Activated naive CD4-positive, alpha-beta T cell treated with anti-CD3 and anti-CD28 coated beads for 36 hours (primary cell): ENCODE measurements around the gene CDNF. TPM values are rescaled to one million over a fixed set of nuclear protein-coding genes. Genes with fewer than 3 reads are reported as not detected.

Experiments
- CTCF ChIA-PET: fragments of 350-600 bp; sonication (Branson Sonifier 250); formaldehyde crosslinking; loops from one replicate; lab custom pipeline; 2021; ENCODE audit warnings: antibody characterized with exemption; lab: Charles Lee
- DNase-seq: peaks from one replicate; pipeline ENCODE4 v3.0.0-alpha.2; 2020
- H3K27ac Mint-ChIP-seq: one replicate; pipeline ENCODE4 v1.8.0; 2021; ENCODE audit warnings: mild to moderate bottlenecking, mixed read lengths
- H3K27me3 Mint-ChIP-seq: one replicate; pipeline ENCODE4 v1.8.0; 2021; ENCODE audit warnings: low read depth, mixed read lengths
- H3K36me3 Mint-ChIP-seq: one replicate; pipeline ENCODE4 v1.8.0; 2021; ENCODE audit warnings: low read depth, mixed read lengths
- H3K4me1 Mint-ChIP-seq: one replicate; pipeline ENCODE4 v1.8.0; 2021; ENCODE audit warnings: low read depth, mixed read lengths
- H3K4me3 Mint-ChIP-seq: one replicate; pipeline ENCODE4 v1.8.0; 2021; ENCODE audit warnings: mild to moderate bottlenecking, moderate library complexity, mixed read lengths
- H3K9me3 Mint-ChIP-seq: one replicate; pipeline ENCODE4 v1.8.0; 2021; ENCODE audit warnings: mixed read lengths
- intact Hi-C: fragments of 100-400 bp; cut with micrococcal nuclease; formaldehyde crosslinking; loops from one replicate; pipeline ENCODE4 v1.15.1; 2023
- total RNA-seq, 2 experiments: library from RNA; stranded (reverse); gene quantifications; one replicate each; pipeline ENCODE4 v1.2.3, GENCODE V29; 2021

CDNF gene
- total RNA-seq, 2 experiments from 2014 or later, result 1.6 to 1.8 TPM

DNA sequence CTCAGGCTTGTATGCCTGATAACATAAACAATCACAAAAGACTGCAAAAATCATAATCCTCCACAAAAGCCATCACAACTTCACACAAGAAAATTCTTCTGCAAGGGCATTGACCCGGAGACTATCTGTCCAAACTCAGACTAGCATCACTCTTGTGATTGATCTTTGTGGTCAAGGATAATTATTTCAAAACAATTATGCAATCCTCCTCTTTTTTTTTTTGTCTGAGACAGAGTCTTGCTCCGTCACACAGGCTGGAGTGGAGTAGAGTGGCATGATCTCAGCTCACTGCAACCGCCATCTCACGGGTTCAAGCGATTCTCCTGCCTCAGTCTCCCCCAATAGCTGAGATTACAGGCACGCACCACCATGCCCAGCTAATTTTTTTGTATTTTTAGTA, 22.2 kb downstream of the CDNF start:
- intact Hi-C loops, result no loop called here
- Mint-ChIP-seq H3K27me3 (no peaks in the 10 kb centered on the region), H3K27ac (no peak overlapping the region), H3K9me3 (no peaks in the 10 kb centered on the region), H3K36me3 (no peaks in the 10 kb centered on the region), H3K4me3 (no peak overlapping the region), H3K4me1 (peaks cover 22% of the 10 kb centered on the region)
- DNase-seq, result no peak
- CTCF ChIA-PET, result no interaction called here

DNA sequence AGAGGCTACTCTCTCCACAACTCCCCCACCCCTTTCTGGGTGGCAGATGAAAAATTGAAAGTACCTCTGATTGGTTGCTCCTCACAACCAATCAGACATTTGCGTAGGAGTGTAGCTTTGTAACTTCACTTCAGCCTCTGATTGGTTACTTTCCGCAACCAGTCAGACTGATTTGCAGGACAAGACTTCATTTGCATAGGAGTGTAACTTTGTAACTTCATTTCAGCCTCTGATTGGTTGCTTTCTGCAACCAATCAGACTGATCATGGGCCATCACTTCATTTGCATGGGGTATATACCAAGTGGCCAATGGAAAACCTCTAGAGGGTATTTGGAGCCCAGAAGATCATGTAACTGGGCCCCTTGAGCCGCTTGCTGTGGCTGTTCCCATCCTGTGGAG, 25.6 kb downstream of the CDNF start:
- H3K4me1 Mint-ChIP-seq, result peaks cover 24% of the 10 kb centered on the region
- DNase-seq, result no peak
- H3K4me3 Mint-ChIP-seq, result no peak overlapping the region
- intact Hi-C loops, result loop anchor here (5.0 kb wide), 1 partner anchor 210 kb away; no protein-coding TSS in a partner anchor
- no peaks in the 10 kb centered on the region for H3K9me3 Mint-ChIP-seq
- H3K36me3 Mint-ChIP-seq, result no peaks in the 10 kb centered on the region
- CTCF ChIA-PET, result interaction anchor here (3.2 kb wide), 1 partner anchor 11 kb away, joined by 13 read pairs; no protein-coding TSS in a partner anchor
- no peak overlapping the region for H3K27ac Mint-ChIP-seq
- H3K27me3 Mint-ChIP-seq, result no peaks in the 10 kb centered on the region

- H3K36me3 Mint-ChIP-seq, result no peaks in the 10 kb centered on the region
- H3K27me3 Mint-ChIP-seq, result no peaks in the 10 kb centered on the region
- no peak overlapping the region for H3K27ac Mint-ChIP-seq
- DNase-seq, result no peak
- CTCF ChIA-PET, result interaction anchor here (0.8 to 3.2 kb wide), 3 partner anchors 12 to 274 kb away, joined by 3 to 13 read pairs (median 8); no protein-coding TSS in a partner anchor
- no peak overlapping the region for H3K4me3 Mint-ChIP-seq
- intact Hi-C loops, result loop anchor here (1.0 to 5.0 kb wide), 4 partner anchors 146 to 209 kb away; no protein-coding TSS in a partner anchor
- no peaks in the 10 kb centered on the region for H3K9me3 Mint-ChIP-seq
- peaks cover 24% of the 10 kb centered on the region for H3K4me1 Mint-ChIP-seq
These were observed 26.6 kb downstream of the CDNF start for GRCh38 chr10:14810969-14811953.

GRCh38 chr10:14806318-14806717, 31.5 kb downstream of the CDNF start:
- no peaks in the 10 kb centered on the region for H3K36me3 Mint-ChIP-seq
- intact Hi-C loops, result no loop called here
- no peaks in the 10 kb centered on the region for H3K27me3 Mint-ChIP-seq
- H3K9me3 Mint-ChIP-seq, result no peaks in the 10 kb centered on the region
- CTCF ChIA-PET, result no interaction called here
- H3K4me3 Mint-ChIP-seq, result no peak overlapping the region
- peaks cover 8% of the 10 kb centered on the region for H3K4me1 Mint-ChIP-seq
- no peak for DNase-seq
- no peak overlapping the region for H3K27ac Mint-ChIP-seq

DNA sequence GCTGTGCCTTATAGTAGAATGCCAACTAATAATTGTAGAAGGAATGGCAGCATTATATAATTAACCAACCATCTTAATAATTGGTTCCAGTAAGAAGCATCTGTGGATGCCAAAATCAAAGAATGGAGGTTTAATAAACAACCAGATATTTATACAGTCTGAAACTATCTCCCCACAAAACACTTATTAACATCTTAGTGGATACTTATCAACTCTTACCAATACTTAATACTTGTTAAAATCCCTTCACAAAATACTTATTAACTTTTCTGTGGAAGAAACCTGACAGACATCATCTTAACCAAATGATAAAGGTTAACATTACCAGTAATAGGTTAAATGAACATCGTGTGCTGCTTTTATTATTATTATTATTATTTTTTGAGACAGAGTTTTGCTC, 34.0 kb downstream of the CDNF start:
- intact Hi-C loops, result no loop called here
- H3K27ac Mint-ChIP-seq, result no peak overlapping the region
- no peaks in the 10 kb centered on the region for H3K27me3 Mint-ChIP-seq
- H3K36me3 Mint-ChIP-seq, result no peaks in the 10 kb centered on the region
- no peaks in the 10 kb centered on the region for H3K9me3 Mint-ChIP-seq
- no peaks in the 10 kb centered on the region for H3K4me1 Mint-ChIP-seq
- DNase-seq, result no peak
- H3K4me3 Mint-ChIP-seq, result no peak overlapping the region
- CTCF ChIA-PET, result no interaction called here

- H3K4me3 Mint-ChIP-seq, result no peak overlapping the region
- H3K27ac Mint-ChIP-seq, result no peak overlapping the region
- no peak for DNase-seq
- CTCF ChIA-PET, result interaction anchor here (0.6 kb wide), 1 partner anchor 183 kb away, joined by 4 read pairs; no protein-coding TSS in a partner anchor
- H3K36me3 Mint-ChIP-seq, result no peaks in the 10 kb centered on the region
- H3K27me3 Mint-ChIP-seq, result no peaks in the 10 kb centered on the region
- intact Hi-C loops, result no loop called here
- no peaks in the 10 kb centered on the region for H3K4me1 Mint-ChIP-seq
- no peaks in the 10 kb centered on the region for H3K9me3 Mint-ChIP-seq
These were observed 36.1 kb downstream of the CDNF start for GRCh38 chr10:14801723-14802122.

- no peaks in the 10 kb centered on the region for H3K36me3 Mint-ChIP-seq
These were observed 37.4 kb downstream of the CDNF start for GRCh38 chr10:14800397-14800796.

GRCh38 chr10:14798636-14799035, 39.2 kb downstream of the CDNF start:
- Mint-ChIP-seq H3K4me1 (no peaks in the 10 kb centered on the region), H3K4me3 (no peak overlapping the region), H3K36me3 (no peaks in the 10 kb centered on the region), H3K27me3 (no peaks in the 10 kb centered on the region), H3K9me3 (no peaks in the 10 kb centered on the region), H3K27ac (no peak overlapping the region)
- DNase-seq, result no peak
- CTCF ChIA-PET, result interaction anchor here (1.5 kb wide), 1 partner anchor 11 kb away, joined by 3 read pairs; no protein-coding TSS in a partner anchor
- intact Hi-C loops, result no loop called here

More at GRCh38 chr10:14800397-14800796, 37.4 kb downstream of the CDNF start:
- intact Hi-C loops, result no loop called here
- no peaks in the 10 kb centered on the region for H3K9me3 Mint-ChIP-seq
- CTCF ChIA-PET, result interaction anchor here (2.0 kb wide), 1 partner anchor 9 kb away, joined by 4 read pairs; no protein-coding TSS in a partner anchor
- no peak overlapping the region for H3K27ac Mint-ChIP-seq
- DNase-seq, result no peak
- H3K27me3 Mint-ChIP-seq, result no peaks in the 10 kb centered on the region
- no peaks in the 10 kb centered on the region for H3K4me1 Mint-ChIP-seq
- no peak overlapping the region for H3K4me3 Mint-ChIP-seq

DNA sequence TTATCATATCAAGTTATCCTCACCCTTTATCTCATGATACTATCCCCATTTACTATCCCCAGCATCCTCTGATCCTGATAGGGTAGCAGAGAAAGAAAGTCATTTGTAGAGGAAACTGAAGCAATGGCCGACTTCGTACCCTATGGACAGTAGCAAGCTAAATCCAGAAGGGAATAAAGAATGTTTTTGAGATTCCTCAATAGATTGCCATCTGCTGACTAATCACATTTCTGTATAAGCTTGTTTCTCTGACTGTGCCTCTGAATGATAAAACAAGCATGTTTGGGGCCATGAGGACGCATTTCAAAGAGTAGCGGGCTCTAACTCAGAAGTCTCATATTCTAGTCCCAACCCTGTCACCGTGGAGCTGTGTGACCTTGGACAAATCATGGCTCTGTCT, 49.9 kb downstream of the CDNF start:
- Mint-ChIP-seq H3K27me3 (no peaks in the 10 kb centered on the region), H3K36me3 (no peaks in the 10 kb centered on the region), H3K4me1 (no peaks in the 10 kb centered on the region), H3K9me3 (peaks cover 6% of the 10 kb centered on the region), H3K4me3 (no peak overlapping the region), H3K27ac (no peak overlapping the region)
- intact Hi-C loops, result no loop called here
- DNase-seq, result no peak
- CTCF ChIA-PET, result interaction anchor here (0.8 kb wide), 1 partner anchor 11 kb away, joined by 3 read pairs; no protein-coding TSS in a partner anchor

- H3K36me3 Mint-ChIP-seq, result no peaks in the 10 kb centered on the region
- H3K27ac Mint-ChIP-seq, result no peak overlapping the region
- H3K4me1 Mint-ChIP-seq, result peaks cover 7% of the 10 kb centered on the region
- peaks cover 6% of the 10 kb centered on the region for H3K9me3 Mint-ChIP-seq
- H3K27me3 Mint-ChIP-seq, result no peaks in the 10 kb centered on the region
- DNase-seq, result no peak
- intact Hi-C loops, result no loop called here
- H3K4me3 Mint-ChIP-seq, result no peak overlapping the region
- CTCF ChIA-PET, result interaction anchor here (0.7 kb wide), 1 partner anchor 60 kb away, joined by 3 read pairs; no protein-coding TSS in a partner anchor
These were observed 53.3 kb downstream of the CDNF start for GRCh38 chr10:14784459-14785055.

DNA sequence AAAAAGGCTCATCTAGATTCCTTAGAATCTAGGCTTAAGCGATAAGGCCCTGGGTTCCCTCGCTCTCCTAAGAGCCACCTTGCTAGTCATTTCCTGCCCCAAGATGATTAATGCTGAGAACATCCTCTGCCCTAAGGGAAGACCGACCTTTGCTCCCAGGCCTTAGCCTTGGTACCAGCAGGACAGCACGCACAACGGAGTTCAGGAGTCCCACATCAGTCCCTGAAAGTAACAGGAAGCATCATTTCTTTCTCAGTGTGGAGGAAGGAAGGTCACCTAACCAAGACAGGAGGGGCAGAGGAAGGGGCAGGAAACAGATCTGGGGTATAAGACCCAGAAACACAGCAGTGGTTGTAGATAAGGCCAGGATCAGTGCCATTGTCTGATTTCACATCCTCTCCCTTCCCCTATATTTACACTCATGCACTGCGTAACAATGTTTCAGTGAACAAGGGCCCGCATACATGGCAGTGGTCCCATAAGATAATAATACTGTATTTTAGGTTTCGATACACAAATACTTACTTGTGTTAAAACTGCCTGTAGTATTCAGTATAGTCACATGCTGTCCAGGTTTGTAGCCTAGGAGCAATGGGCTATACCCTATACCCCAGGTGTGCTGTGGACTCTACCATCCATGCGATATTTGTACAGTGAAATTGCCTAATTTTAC, 55.0 kb downstream of the CDNF start:
- H3K36me3 Mint-ChIP-seq, result no peaks in the 10 kb centered on the region
- no peaks in the 10 kb centered on the region for H3K27me3 Mint-ChIP-seq
- DNase-seq, result peak; percentile 10
- peaks cover 7% of the 10 kb centered on the region for H3K4me1 Mint-ChIP-seq
- H3K27ac Mint-ChIP-seq, result no peak overlapping the region
- CTCF ChIA-PET, result no interaction called here
- intact Hi-C loops, result no loop called here
- H3K9me3 Mint-ChIP-seq, result peaks cover 6% of the 10 kb centered on the region
- no peak overlapping the region for H3K4me3 Mint-ChIP-seq

- intact Hi-C loops, result no loop called here
- CTCF ChIA-PET, result no interaction called here
- peaks cover 7% of the 10 kb centered on the region for H3K4me1 Mint-ChIP-seq
- H3K9me3 Mint-ChIP-seq, result peaks cover 6% of the 10 kb centered on the region
- no peaks in the 10 kb centered on the region for H3K27me3 Mint-ChIP-seq
- no peak overlapping the region for H3K27ac Mint-ChIP-seq
- no peak for DNase-seq
- H3K36me3 Mint-ChIP-seq, result no peaks in the 10 kb centered on the region
- H3K4me3 Mint-ChIP-seq, result no peak overlapping the region
These were observed 56.1 kb downstream of the CDNF start for GRCh38 chr10:14781763-14782162.
